K562 (cell line): Measurements from ENCODE around the gene SUMF1. TPM values are rescaled to one million over a fixed set of nuclear protein-coding genes. Genes with fewer than 3 reads are reported as not detected.

ENCODE experiments used
- CBFB ChIP-seq: sonication (generic); formaldehyde crosslinking; IDR thresholded peaks from 2 replicates; pipeline ENCODE4 v1.4.0; 2020; ENCODE audit warnings: mild to moderate bottlenecking, missing genetic modification reagents
- CHCHD3 ChIP-seq: fragments of 250-450 bp; sonication (Bioruptor Pico); IDR thresholded peaks from 2 replicates; pipeline ENCODE4 v2.1.2; 2022; ENCODE audit warnings: mild to moderate bottlenecking
- CHD4 ChIP-seq: fragments of 200-600 bp; sonication (generic); IDR thresholded peaks from 3 replicates; pipeline ENCODE4 v1.6.1; 2012; ENCODE audit warnings: low read depth, mild to moderate bottlenecking, mixed read lengths, low read length, inconsistent platforms; ENCODE audit not compliant: insufficient read depth, insufficient replicate concordance, poor library complexity, severe bottlenecking
- DMBX1 ChIP-seq: fragments of 250-450 bp; sonication (Bioruptor Pico); IDR thresholded peaks from 2 replicates; pipeline ENCODE4 v1.8.0; 2022; ENCODE audit warnings: inconsistent platforms, mild to moderate bottlenecking, moderate library complexity, borderline replicate concordance
- EGR1 ChIP-seq: fragments of 450-650 bp; conservative IDR thresholded peaks from 2 replicates; pipeline ENCODE4 v1.6.1; 2017; ENCODE audit warnings: mild to moderate bottlenecking
- ETS2 ChIP-seq: IDR thresholded peaks from 2 replicates; pipeline ENCODE4 v1.6.1; 2016; ENCODE audit warnings: borderline replicate concordance, missing genetic modification characterization, mild to moderate bottlenecking, moderate library complexity, missing compliant biosample characterization; ENCODE audit not compliant: poor library complexity, severe bottlenecking
- ETV6 ChIP-seq, 3 experiments: fragments of 150-350 bp in 1 of 3; sonication (generic) in 1 of 3; formaldehyde crosslinking in 1 of 3; IDR thresholded peaks; 2 replicates each; pipeline versions ENCODE4 v1.6.1 to v1.8.0; 2014 to 2022; ENCODE audit warnings: borderline replicate concordance in 2 of 3, low read depth in 2 of 3, antibody characterized with exemption in 1 of 3, low read length in 1 of 3, mild to moderate bottlenecking in 1 of 3, missing genetic modification reagents in 1 of 3
- FOXA1 ChIP-seq: fragments of 450-650 bp; IDR thresholded peaks from 2 replicates; pipeline ENCODE4 v1.6.1; 2016; ENCODE audit warnings: mild to moderate bottlenecking, borderline replicate concordance
- FOXJ3 ChIP-seq: sonication (generic); formaldehyde crosslinking; IDR thresholded peaks from 2 replicates; pipeline ENCODE4 v1.4.0; 2020; ENCODE audit warnings: mild to moderate bottlenecking, missing genetic modification reagents
- HMG20B ChIP-seq: fragments of 250-450 bp; sonication (Bioruptor Pico); IDR thresholded peaks from 2 replicates; pipeline ENCODE4 v1.5.0; 2021; ENCODE audit warnings: mild to moderate bottlenecking
- OTX1 ChIP-seq: fragments of 450-650 bp; formaldehyde crosslinking; IDR thresholded peaks from 2 replicates; pipeline ENCODE4 v1.4.0; 2022; ENCODE audit warnings: mild to moderate bottlenecking
- SMC3 ChIP-seq: conservative IDR thresholded peaks from 2 replicates; pipeline ENCODE4 v1.6.1; 2011; ENCODE audit warnings: low read depth, low read length, improper control_type of control experiment; ENCODE audit not compliant: insufficient read depth
- ZNF23 ChIP-seq: fragments of 250-450 bp; sonication (Bioruptor Pico); IDR thresholded peaks from 2 replicates; pipeline ENCODE4 v1.4.0; 2020; ENCODE audit warnings: mild to moderate bottlenecking
- ZNF354B ChIP-seq: fragments of 250-450 bp; sonication (Bioruptor Pico); IDR thresholded peaks from 2 replicates; pipeline ENCODE4 v1.4.0; 2020
- ZNF76 ChIP-seq: fragments of 250-450 bp; sonication (Bioruptor Pico); IDR thresholded peaks from 2 replicates; pipeline ENCODE4 v1.4.0; 2020; ENCODE audit warnings: mild to moderate bottlenecking, moderate library complexity, borderline replicate concordance
- ZNF780A ChIP-seq: fragments of 250-450 bp; sonication (Bioruptor Pico); IDR thresholded peaks from 2 replicates; pipeline ENCODE4 v1.5.0; 2021; ENCODE audit warnings: mild to moderate bottlenecking
- polyA plus RNA-seq, 8 experiments: library from polyadenylated mRNA; depleted of rRNA in 4 of 8; stranded (reverse) in 5 of 8; unstranded in 3 of 8; fragments of >200 nt; fragmentation: Nextera tagmentation in 2 of 8; fragmentation: Illumina TruSeq in 1 of 8; extraction: Ambion mirVana in 2 of 8; extraction: Trizol in 1 of 8; gene quantifications; 2 replicates each; pipeline versions ENCODE4 v1.2.1 to v1.2.3, GENCODE V29; 2011 to 2014; ENCODE audit warnings: inconsistent platforms in 1 of 8, missing spikeins in 1 of 8
- total RNA-seq, 7 experiments: library from RNA; depleted of rRNA in 6 of 7; stranded (reverse); fragments of >200 nt in 6 of 7; fragmentation: Illumina TruSeq in 2 of 7; extraction: Trizol in 2 of 7; gene quantifications; 2 replicates each; pipeline versions ENCODE4 v1.2.1 to v1.2.3, GENCODE V29; 2011 to 2021; ENCODE audit warnings: low replicate concordance in 1 of 7
- TF ChIP-seq, protein P1 (sequence below): fragments of 250-450 bp; sonication (Bioruptor Pico); IDR thresholded peaks from 2 replicates; pipeline ENCODE4 v1.6.1; 2021; ENCODE audit warnings: mild to moderate bottlenecking
- TF ChIP-seq, protein P2 (sequence below): sonication (generic); formaldehyde crosslinking; IDR thresholded peaks from 2 replicates; pipeline ENCODE4 v1.8.1; 2023; ENCODE audit warnings: mild to moderate bottlenecking, missing genetic modification reagents
- TF ChIP-seq, protein P3 (sequence below): sonication (generic); formaldehyde crosslinking; IDR thresholded peaks from 2 replicates; pipeline ENCODE4 v1.5.0; 2020; ENCODE audit warnings: missing genetic modification reagents
- TF ChIP-seq, protein P4 (sequence below): fragments of 450-650 bp; IDR thresholded peaks from 2 replicates; pipeline ENCODE4 v1.6.1; 2016
- TF ChIP-seq, protein P5 (sequence below): fragments of 250-450 bp; sonication (Bioruptor Pico); IDR thresholded peaks from 2 replicates; pipeline ENCODE4 v1.4.0; 2020; ENCODE audit warnings: borderline replicate concordance

The SUMF1 gene
- total and polyA plus RNA-seq, 9 of the 15 experiments (the other 6 are each of a cell fraction or from before 2014, with no cell fraction given) = 1.3 to 7.4 (median 4.2) TPM

DNA sequence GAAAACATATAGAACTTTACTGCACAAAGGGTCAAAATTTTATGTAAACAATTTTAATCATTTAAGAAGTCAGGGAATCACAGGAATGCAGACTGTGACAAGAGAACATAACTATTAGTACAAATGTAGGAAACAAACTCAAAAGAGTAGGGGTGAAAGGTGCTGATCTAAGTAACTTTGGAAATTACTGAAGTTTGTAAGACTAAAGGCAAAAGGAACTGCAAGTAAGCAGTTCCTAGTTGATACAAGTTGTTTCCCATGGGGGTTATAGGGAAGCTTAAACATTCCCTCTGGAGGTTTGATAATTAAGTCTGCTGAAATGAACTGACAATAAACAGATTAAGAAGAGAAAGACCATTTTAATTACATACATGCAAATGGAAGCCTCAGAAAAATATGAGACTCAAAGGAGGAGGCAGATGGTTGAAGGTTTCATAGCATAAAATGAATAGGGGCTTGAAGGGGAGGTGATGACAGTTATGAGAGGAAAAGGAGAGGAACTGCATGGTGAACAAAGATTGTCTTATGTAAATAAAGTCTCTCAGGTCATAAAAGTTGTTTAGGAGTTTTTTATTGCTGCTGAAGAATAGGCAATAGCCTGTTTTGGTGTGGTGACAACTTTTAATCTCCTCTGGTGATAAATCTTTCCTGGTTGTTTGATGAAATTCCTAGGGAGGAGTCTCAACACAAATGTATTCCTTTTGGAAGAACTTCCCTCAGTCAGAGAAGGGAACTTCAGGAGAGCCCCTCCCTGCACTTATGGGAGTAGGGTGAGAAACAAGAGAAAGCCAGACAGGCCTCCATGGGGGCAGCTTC is 146.8 kb downstream of the SUMF1 start (continued):
- TF ChIP-seq OTX1 (CRISPR knock-in tag) (no peak), CBFB (CRISPR knock-in tag) (no peak), HMG20B (CRISPR knock-in tag) (no peak), ZNF354B (no peak), FOXJ3 (CRISPR knock-in tag) (no peak), ZNF76 (no peak), CHD4 (no peak), ZNF23 (CRISPR knock-in tag) (no peak), FOXA1 (peak; percentile 43; the same call in 1 of the 2 replicates), EGR1 (no peak), ZNF780A (CRISPR knock-in tag) (no peak), SMC3 (no peak), ETS2 (tag) (no peak), DMBX1 (CRISPR knock-in tag) (no peak), CHCHD3 (CRISPR knock-in tag) (no peak), ETV6 (IDR thresholded peaks at IDR 0.05; ENCODE audit: borderline replicate concordance in 1 of 2, low read depth in 2 of 2, low read length in 1 of 2) (no peak), ETV6 (CRISPR knock-in tag; IDR thresholded peaks at IDR 0.05; ENCODE audit: borderline replicate concordance) (no peak)
- TF ChIP-seq, protein P1, sequence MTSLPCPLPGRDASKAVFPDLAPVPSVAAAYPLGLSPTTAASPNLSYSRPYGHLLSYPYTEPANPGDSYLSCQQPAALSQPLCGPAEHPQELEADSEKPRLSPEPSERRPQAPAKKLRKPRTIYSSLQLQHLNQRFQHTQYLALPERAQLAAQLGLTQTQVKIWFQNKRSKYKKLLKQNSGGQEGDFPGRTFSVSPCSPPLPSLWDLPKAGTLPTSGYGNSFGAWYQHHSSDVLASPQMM (CRISPR knock-in tag) = no peak
- TF ChIP-seq, protein P2, sequence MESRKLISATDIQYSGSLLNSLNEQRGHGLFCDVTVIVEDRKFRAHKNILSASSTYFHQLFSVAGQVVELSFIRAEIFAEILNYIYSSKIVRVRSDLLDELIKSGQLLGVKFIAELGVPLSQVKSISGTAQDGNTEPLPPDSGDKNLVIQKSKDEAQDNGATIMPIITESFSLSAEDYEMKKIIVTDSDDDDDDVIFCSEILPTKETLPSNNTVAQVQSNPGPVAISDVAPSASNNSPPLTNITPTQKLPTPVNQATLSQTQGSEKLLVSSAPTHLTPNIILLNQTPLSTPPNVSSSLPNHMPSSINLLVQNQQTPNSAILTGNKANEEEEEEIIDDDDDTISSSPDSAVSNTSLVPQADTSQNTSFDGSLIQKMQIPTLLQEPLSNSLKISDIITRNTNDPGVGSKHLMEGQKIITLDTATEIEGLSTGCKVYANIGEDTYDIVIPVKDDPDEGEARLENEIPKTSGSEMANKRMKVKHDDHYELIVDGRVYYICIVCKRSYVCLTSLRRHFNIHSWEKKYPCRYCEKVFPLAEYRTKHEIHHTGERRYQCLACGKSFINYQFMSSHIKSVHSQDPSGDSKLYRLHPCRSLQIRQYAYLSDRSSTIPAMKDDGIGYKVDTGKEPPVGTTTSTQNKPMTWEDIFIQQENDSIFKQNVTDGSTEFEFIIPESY (CRISPR knock-in tag) = no peak
- TF ChIP-seq, protein P3, sequence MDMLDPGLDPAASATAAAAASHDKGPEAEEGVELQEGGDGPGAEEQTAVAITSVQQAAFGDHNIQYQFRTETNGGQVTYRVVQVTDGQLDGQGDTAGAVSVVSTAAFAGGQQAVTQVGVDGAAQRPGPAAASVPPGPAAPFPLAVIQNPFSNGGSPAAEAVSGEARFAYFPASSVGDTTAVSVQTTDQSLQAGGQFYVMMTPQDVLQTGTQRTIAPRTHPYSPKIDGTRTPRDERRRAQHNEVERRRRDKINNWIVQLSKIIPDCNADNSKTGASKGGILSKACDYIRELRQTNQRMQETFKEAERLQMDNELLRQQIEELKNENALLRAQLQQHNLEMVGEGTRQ (CRISPR knock-in tag) = no peak
- TF ChIP-seq, protein P4, sequence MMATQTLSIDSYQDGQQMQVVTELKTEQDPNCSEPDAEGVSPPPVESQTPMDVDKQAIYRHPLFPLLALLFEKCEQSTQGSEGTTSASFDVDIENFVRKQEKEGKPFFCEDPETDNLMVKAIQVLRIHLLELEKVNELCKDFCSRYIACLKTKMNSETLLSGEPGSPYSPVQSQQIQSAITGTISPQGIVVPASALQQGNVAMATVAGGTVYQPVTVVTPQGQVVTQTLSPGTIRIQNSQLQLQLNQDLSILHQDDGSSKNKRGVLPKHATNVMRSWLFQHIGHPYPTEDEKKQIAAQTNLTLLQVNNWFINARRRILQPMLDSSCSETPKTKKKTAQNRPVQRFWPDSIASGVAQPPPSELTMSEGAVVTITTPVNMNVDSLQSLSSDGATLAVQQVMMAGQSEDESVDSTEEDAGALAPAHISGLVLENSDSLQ = 0 out of 2 replicates have a peak, but pooled peaks have one; percentile 25
- TF ChIP-seq, protein P5, sequence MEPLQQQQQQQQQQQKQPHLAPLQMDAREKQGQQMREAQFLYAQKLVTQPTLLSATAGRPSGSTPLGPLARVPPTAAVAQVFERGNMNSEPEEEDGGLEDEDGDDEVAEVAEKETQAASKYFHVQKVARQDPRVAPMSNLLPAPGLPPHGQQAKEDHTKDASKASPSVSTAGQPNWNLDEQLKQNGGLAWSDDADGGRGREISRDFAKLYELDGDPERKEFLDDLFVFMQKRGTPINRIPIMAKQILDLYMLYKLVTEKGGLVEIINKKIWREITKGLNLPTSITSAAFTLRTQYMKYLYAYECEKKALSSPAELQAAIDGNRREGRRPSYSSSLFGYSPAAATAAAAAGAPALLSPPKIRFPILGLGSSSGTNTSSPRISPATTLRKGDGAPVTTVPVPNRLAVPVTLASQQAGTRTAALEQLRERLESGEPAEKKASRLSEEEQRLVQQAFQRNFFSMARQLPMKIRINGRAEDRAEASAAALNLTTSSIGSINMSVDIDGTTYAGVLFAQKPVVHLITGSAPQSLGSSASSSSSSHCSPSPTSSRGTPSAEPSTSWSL (CRISPR knock-in tag) = no peak
